ENCODE results near the gene SYNJ2BP.

SYNJ2BP gene

GRCh38 chr14:70391493-70392391 is 25.1 kb downstream of the SYNJ2BP start:
- DNase-seq = no peak

GRCh38 chr14:70382536-70382935 is 34.4 kb downstream of the SYNJ2BP start:
- no peak for DNase-seq

- DNase-seq = no peak
These were observed 36.1 kb downstream of the SYNJ2BP start for GRCh38 chr14:70380824-70381223.

- no peak for DNase-seq
These were observed 38.2 kb downstream of the SYNJ2BP start for GRCh38 chr14:70378696-70379095.

Measured in RPMI8226 (cell line).